Fibroblast of mammary gland (primary cell): ENCODE data around the gene STK24.

Source experiments
- DNase-seq: peaks from one replicate; pipeline ENCODE4 v3.0.0-alpha.2; 2010; ENCODE audit warnings: low read depth
- H3K4me3 ChIP-seq: 2 replicates; pipeline ENCODE4 v1.5.1; 2011; ENCODE audit warnings: low read depth, mild to moderate bottlenecking, low read length, moderate library complexity; ENCODE audit not compliant: control insufficient read depth
- TF ChIP-seq, protein P1 (sequence below): conservative IDR thresholded peaks from 2 replicates; pipeline ENCODE4 v1.5.1; 2011; ENCODE audit warnings: low read depth, low read length, inconsistent platforms; ENCODE audit not compliant: control insufficient read depth, insufficient read depth

The STK24 gene

DNA sequence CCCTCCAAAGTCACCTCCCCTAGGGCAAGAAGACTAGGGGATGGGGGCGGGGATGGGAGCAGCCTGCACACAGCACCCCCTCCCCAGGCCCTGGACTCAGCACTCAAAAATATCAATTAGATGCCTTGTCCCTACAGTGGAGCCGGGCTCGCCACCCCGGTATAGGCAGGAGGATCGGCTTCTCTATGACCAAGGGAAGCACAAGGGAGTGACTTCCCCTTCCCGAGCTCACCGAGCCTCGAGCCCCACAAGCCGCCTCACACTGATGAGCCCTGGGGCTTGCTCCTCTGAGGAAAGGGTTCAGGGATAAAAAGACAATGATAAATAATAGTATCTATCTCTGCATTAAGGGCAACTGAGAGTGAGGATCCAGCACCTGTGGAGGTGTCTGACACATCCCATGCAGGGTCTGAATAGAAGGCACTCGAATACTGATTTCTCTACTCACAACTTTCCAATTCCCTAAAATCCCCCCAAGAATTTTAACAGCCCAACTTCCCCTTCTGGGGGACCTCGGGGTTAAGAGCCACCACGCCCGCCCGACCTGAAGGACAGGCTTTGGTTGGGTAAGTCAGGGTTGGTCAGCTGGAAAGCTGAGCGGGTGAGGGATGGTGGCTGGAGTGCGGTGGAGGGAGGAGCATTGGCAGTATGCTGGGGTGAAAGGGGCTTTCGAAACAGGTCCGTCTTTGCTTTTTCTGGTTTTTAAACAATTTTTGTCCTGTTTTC is 51.3 kb downstream of the STK24 start:
- TF ChIP-seq, protein P1, sequence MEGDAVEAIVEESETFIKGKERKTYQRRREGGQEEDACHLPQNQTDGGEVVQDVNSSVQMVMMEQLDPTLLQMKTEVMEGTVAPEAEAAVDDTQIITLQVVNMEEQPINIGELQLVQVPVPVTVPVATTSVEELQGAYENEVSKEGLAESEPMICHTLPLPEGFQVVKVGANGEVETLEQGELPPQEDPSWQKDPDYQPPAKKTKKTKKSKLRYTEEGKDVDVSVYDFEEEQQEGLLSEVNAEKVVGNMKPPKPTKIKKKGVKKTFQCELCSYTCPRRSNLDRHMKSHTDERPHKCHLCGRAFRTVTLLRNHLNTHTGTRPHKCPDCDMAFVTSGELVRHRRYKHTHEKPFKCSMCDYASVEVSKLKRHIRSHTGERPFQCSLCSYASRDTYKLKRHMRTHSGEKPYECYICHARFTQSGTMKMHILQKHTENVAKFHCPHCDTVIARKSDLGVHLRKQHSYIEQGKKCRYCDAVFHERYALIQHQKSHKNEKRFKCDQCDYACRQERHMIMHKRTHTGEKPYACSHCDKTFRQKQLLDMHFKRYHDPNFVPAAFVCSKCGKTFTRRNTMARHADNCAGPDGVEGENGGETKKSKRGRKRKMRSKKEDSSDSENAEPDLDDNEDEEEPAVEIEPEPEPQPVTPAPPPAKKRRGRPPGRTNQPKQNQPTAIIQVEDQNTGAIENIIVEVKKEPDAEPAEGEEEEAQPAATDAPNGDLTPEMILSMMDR: no peak
- no peak for DNase-seq
- no peak overlapping the region for H3K4me3 ChIP-seq

DNA sequence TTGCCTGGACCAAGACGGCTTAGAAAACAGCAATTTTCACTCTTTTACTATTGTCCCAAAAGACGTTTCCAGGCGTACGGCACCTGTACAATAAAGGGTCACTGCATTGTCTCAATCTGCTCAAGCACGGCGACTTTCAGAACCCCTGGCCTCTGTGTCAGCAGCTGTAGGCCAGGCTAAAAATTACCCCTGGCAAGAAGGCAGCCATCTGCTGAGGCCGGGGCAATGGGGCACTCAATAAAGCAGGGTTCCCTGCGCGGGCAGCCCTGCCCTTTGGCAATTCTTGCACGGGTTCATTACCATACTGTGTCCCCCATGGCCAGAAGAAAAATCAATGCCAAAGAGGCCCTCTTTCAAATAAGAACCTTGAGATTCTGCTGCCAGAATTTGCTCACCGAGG is 52.1 kb downstream of the STK24 start:
- DNase-seq: no peak
- H3K4me3 ChIP-seq: no peak overlapping the region
- TF ChIP-seq, protein P1: no peak

DNA sequence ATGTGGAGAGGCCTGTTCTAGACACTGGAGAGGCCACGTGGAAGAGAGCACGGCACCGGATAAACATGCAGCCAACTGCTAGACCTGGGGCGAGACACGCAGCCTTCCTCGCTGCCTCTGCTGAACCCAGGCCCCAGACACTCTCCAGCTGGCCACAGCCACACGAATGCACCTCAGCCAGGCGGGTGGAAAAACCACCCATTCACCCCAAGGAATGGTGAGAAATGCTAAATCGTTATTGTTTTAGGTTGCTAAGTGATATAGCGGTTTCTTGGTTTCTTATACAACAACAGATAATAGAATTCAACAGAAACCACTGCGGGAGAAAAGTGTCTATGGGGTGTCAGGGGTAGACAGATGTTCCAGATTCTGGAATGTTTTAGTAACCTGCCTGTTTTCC is 52.5 kb downstream of the STK24 start:
- TF ChIP-seq, protein P1: no peak
- H3K4me3 ChIP-seq: no peak overlapping the region
- no peak for DNase-seq

DNA sequence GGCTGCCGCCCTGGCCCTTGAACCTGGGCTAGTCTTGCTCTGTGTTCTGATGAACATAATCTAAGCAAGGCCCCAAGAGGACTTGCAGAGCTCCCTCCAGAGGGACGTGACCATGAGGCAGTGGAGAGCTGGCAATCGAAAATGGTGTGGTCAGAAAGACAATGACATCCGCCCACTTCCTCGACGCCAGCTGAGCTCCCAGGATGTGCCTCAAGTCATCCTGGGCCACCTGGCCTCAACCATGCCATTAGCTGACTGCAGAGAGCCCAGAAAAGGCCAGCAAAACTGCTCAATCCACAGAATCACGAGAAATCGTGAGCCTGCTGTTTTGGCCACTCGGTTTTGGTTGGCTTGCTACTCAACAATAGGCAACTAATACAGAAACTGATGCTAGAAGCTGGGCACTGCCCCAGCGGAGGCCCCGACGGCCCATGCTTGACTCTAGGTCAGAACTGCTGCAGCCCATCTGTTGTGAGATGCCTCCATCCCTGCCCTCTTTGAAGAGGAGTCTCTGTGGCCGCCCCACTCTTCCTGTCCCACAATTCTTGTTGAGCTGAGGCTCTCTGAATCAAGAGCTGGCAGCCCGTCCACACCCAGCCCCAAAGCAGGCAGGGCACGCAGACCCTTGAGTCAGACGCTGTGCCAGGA is 53.3 kb downstream of the STK24 start:
- DNase-seq: no peak
- TF ChIP-seq, protein P1: no peak
- no peak overlapping the region for H3K4me3 ChIP-seq

DNA sequence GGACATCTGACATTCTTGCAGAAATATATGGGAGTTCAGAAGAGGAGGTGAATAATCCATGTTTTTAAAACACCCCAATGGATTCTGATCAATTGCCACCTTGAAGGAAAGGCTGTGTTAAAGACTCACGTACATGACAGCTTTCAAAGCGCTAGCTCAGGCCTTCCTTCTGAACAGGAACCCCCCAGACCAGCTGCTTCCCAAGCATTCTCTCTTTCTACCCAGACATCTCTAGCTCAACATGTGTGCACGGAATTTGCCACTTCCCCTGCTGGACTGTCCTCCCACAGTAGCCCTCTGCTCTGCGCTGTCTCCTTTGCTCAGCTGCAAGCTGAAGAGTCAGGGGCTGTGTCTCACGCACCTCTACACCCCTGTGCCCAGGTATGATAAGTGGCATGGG is 54.5 kb downstream of the STK24 start:
- DNase-seq: no peak
- TF ChIP-seq, protein P1: no peak
- no peak overlapping the region for H3K4me3 ChIP-seq

DNA sequence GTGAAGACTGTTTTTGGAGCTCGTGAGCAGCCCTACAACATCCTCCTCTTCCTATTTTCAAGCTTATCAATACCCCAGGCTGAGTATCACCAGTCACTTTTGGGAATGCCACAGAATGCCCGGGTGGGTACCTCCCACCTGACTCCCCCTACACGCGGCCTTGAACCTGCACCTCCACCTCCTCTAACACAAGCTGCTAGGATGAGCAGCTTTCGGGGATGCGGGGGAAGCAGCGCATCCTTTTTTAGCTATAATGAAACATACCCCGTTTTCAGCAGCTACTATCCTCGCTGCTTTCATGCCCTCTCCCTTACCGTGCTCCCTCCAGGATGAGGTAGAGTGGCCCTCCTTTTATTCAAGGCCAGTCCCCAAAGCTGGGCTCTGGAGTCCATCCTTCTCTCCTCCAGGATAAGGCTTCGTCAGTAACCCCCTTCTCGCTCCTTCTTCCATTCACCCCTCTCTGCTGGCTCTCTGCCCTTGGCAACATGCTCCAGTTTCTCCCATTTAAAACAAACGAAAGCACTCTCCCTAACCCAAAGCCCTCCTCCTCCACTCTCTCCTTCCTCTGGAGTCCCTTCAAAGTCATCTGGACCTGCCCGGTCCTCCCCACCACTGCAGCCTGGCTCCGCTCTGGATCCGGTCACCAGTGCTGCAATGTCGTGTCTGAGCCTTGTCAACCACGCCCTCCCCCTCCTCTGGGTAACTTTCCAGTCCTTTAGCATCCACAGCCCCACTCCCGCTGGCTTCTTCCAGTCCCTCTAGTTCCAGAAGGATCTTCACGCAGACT is 55.3 kb downstream of the STK24 start:
- no peak for DNase-seq
- H3K4me3 ChIP-seq: no peak overlapping the region
- TF ChIP-seq, protein P1: no peak
